ENCODE measurements around the gene TSPEAR.

- TF ChIP-seq CTCF (IDR thresholded peaks at IDR 0.05) = no peak
- no peak for TF ChIP-seq POLR2AphosphoS5 (IDR thresholded peaks at IDR 0.05; ENCODE audit: low read depth, low read length)
Measured at GRCh38 chr21:44548381-44548780, 163.0 kb downstream of the TSPEAR start.
